Hepatocyte (in vitro differentiated cells): ENCODE results near the gene TFAM. TPM values are rescaled to one million over a fixed set of nuclear protein-coding genes. Genes with fewer than 3 reads are reported as not detected.

Source experiments
- DNase-seq: peaks from one replicate; pipeline ENCODE4 v3.0.0-alpha.2; 2016; ENCODE audit warnings: low spot score
- H2AFZ ChIP-seq: fragments of 200-600 bp; sonication (generic); 2 replicates; pipeline ENCODE4 v1.6.0; 2016; ENCODE audit warnings: antibody characterized with exemption, mild to moderate bottlenecking
- H3K27ac ChIP-seq: fragments of 200-600 bp; sonication (generic); 2 replicates; pipeline ENCODE4 v1.5.1; 2016; ENCODE audit warnings: mild to moderate bottlenecking
- H3K27me3 ChIP-seq: fragments of 200-600 bp; sonication (generic); 2 replicates; pipeline ENCODE4 v1.6.1; 2016
- H3K36me3 ChIP-seq: fragments of 200-600 bp; sonication (generic); replicated peaks from 2 replicates; pipeline ENCODE4 v1.5.1; 2016; ENCODE audit warnings: low read depth; ENCODE audit not compliant: insufficient read depth
- H3K4me1 ChIP-seq: fragments of 200-600 bp; sonication (generic); 2 replicates; pipeline ENCODE4 v1.5.1; 2016; ENCODE audit warnings: mild to moderate bottlenecking, moderate library complexity; ENCODE audit not compliant: insufficient read depth
- H3K4me2 ChIP-seq: fragments of 200-600 bp; sonication (generic); 2 replicates; pipeline ENCODE4 v1.6.0; 2016
- H3K4me3 ChIP-seq: fragments of 200-600 bp; sonication (generic); 2 replicates; pipeline ENCODE4 v1.5.1; 2016; ENCODE audit warnings: mild to moderate bottlenecking
- H3K79me2 ChIP-seq: fragments of 200-600 bp; sonication (generic); 2 replicates; pipeline ENCODE4 v1.6.0; 2017; ENCODE audit warnings: mild to moderate bottlenecking
- H3K9me2 ChIP-seq: fragments of 200-600 bp; sonication (generic); replicated peaks from 2 replicates; pipeline ENCODE4 v1.6.0; 2017; ENCODE audit warnings: mild to moderate bottlenecking; ENCODE audit not compliant: insufficient read depth
- H3K9me3 ChIP-seq: fragments of 200-600 bp; sonication (generic); 2 replicates; pipeline ENCODE4 v1.5.1; 2016; ENCODE audit warnings: low read depth, mild to moderate bottlenecking
- H4K20me1 ChIP-seq: fragments of 200-600 bp; sonication (generic); 2 replicates; pipeline ENCODE4 v1.6.0; 2016; ENCODE audit warnings: mild to moderate bottlenecking; ENCODE audit not compliant: insufficient read depth, poor library complexity, severe bottlenecking
- CTCF ChIP-seq: fragments of 200-600 bp; sonication (generic); IDR thresholded peaks from 2 replicates; pipeline ENCODE4 v1.5.1; 2016; ENCODE audit warnings: antibody characterized with exemption, mild to moderate bottlenecking; ENCODE audit not compliant: poor library complexity
- EZH2 ChIP-seq: fragments of 200-600 bp; sonication (generic); IDR thresholded peaks from 2 replicates; pipeline ENCODE4 v1.6.1; 2016; ENCODE audit warnings: antibody characterized with exemption, mild to moderate bottlenecking, borderline replicate concordance
- EZH2phosphoT487 ChIP-seq: fragments of 200-600 bp; sonication (generic); IDR thresholded peaks from one replicate; pipeline ENCODE4 v1.6.1; 2018; ENCODE audit warnings: antibody characterized with exemption, mild to moderate bottlenecking, low read depth, moderate library complexity; ENCODE audit not compliant: unreplicated experiment, severe bottlenecking
- WGBS: methylation state at CpG from one replicate; pipeline ENCODE4 v1.1.6; 2016; ENCODE audit warnings: low lambda C conversion rate; ENCODE audit errors: missing lambda C conversion rate; 5-methylcytosine and 5-hydroxymethylcytosine counted together
- polyA plus RNA-seq: library from polyadenylated mRNA; unstranded; fragments of >200 nt; fragmentation: Nextera tagmentation; extraction: Ambion mirVana; gene quantifications from 2 replicates; pipeline ENCODE4 v1.2.1, GENCODE V29; 2016
- total RNA-seq: library from RNA; depleted of rRNA; stranded (reverse); fragments of >200 nt; gene quantifications from 2 replicates; pipeline ENCODE4 v1.2.3, GENCODE V29; 2014

TFAM gene
- 26.0 and 41.6 TPM in 2 replicates for total RNA-seq
- polyA plus RNA-seq, result 23.6 and 27.7 TPM in 2 replicates

DNA sequence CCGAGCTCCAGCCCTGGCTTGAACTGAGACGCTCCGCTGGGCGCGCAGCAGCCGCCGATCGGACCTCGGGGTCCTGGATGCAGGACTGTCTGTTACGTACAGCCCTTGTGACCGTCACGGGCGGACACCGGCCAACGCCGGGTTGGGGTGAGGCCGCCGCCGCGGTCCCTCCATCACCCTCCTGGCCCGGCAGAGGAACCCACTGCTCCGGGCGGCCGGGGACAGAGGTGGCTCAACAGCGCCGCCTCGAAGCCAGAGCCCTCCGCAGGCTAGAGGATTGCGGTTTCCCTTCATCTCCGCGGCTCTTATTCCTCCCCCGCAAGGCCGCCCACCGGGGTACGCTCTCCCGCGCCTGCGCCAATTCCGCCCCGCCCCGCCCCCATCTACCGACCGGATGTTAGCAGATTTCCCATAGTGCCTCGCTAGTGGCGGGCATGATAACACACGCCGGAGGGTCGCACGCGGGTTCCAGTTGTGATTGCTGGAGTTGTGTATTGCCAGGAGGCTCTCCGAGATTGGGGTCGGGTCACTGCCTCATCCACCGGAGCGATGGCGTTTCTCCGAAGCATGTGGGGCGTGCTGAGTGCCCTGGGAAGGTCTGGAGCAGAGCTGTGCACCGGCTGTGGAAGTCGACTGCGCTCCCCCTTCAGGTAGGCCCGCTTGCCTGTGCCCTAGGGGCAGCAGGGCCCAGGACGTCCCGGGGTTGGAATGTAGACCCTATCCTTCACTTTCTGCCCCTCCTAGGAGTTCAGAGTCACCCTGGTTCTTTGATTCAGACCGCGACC lies at the start of gene TFAM:
Gene TFAM, plus strand, starts transcription at position 412 of the 785 bp plus-strand sequence. Its CDS starts 138 bp downstream, at position 550.
- WGBS, result under 1% methylated on average over 62 of the region's 65 CpGs
- H4K20me1 ChIP-seq, result no peaks in the 10 kb centered on the region
- peak within 1 kb of the TSS; percentile 90 for H2AFZ ChIP-seq

GRCh38 chr10:58336242-58336641 lies 49.0 kb upstream of the TFAM start:
- no peak for TF ChIP-seq EZH2phosphoT487
- no peak for TF ChIP-seq CTCF
- TF ChIP-seq EZH2, result no peak
- WGBS, result 82% methylated on average over 4 of the region's 4 CpGs
- Histone ChIP-seq H3K9me2 (no peaks in the 10 kb centered on the region), H3K4me3 (peak overlapping the region; percentile 97), H3K9me3 (no peaks in the 10 kb centered on the region), H3K4me2 (peak overlapping the region; percentile 78), H2AFZ (no peak overlapping the region), H4K20me1 (peaks cover 5% of the 10 kb centered on the region), H3K4me1 (no peaks in the 10 kb centered on the region), H3K27me3 (no peaks in the 10 kb centered on the region), H3K79me2 (peaks cover 58% of the 10 kb centered on the region), H3K36me3 (no peaks in the 10 kb centered on the region), H3K27ac (peak overlapping the region; percentile 85)
- no peak for DNase-seq

More for the DNA sequence above, at the start of gene TFAM:
- Histone ChIP-seq H3K79me2 (peaks cover 41% of the 10 kb centered on the region), H3K27me3 (no peaks in the 10 kb centered on the region), H3K4me1 (peaks cover 10% of the 10 kb centered on the region), H3K4me2 (peak within 1 kb of the TSS; percentile 87), H3K9me2 (no peaks in the 10 kb centered on the region), H3K9me3 (no peaks in the 10 kb centered on the region), H3K27ac (peak within 1 kb of the TSS; percentile 95), H3K4me3 (peak within 1 kb of the TSS; percentile 80), H3K36me3 (no peaks in the 10 kb centered on the region)
- no peak for TF ChIP-seq EZH2phosphoT487
- TF ChIP-seq CTCF, result peak; percentile 40
- DNase-seq, result peak; percentile 93

DNA sequence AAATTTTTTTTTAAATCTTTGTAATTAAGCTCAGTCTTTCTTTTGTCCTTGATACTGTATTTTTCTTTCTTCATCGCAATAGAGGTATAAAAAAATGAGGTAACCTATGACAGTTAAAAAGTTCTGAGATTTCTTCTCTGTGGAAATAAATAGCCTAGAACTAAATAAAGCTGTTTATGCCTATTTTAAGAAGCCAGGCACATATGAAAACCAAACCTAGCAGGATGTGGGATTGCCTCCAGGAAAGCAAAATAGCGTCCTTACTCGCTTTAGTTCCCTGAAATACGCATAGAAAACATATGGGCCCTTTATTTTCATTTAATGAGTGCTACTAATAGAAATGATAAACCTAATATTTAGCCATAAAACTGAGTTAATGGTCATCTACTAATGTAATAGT lies 43.8 kb upstream of the TFAM start:
- H3K4me3 ChIP-seq, result no peak overlapping the region
- H3K4me2 ChIP-seq, result no peak overlapping the region
- DNase-seq, result no peak
- no peaks in the 10 kb centered on the region for H3K4me1 ChIP-seq
- no peaks in the 10 kb centered on the region for H3K27me3 ChIP-seq
- TF ChIP-seq EZH2 (no peak), EZH2phosphoT487 (no peak), CTCF (no peak)
- no peaks in the 10 kb centered on the region for H3K9me2 ChIP-seq
- peaks cover 93% of the 10 kb centered on the region for H3K79me2 ChIP-seq
- H3K9me3 ChIP-seq, result no peaks in the 10 kb centered on the region
- peaks cover 5% of the 10 kb centered on the region for H4K20me1 ChIP-seq
- H2AFZ ChIP-seq, result no peak overlapping the region
- H3K27ac ChIP-seq, result no peak overlapping the region
- H3K36me3 ChIP-seq, result no peaks in the 10 kb centered on the region
- WGBS, result 77% methylated on average over 4 of the region's 4 CpGs
